SK-N-SH (cell line): Measurements from ENCODE around the gene COL3A1. TPM values are rescaled to one million over a fixed set of nuclear protein-coding genes. Genes with fewer than 3 reads are reported as not detected.

Experiments used
- CTCF ChIA-PET: fragments of 300-600, 350-600 bp; formaldehyde crosslinking; extraction: SDS; loops from one replicate; lab custom pipeline; 2021; lab: Yijun Ruan, JAX
- POLR2A ChIA-PET: fragments of 350-600 bp; sonication (Branson Sonifier 250); formaldehyde crosslinking; extraction: SDS; loops from one replicate; lab custom pipeline; 2020; ENCODE audit warnings: antibody characterized with exemption, inconsistent platforms; lab: Yijun Ruan, JAX
- DNase-seq: peaks from one replicate; pipeline ENCODE4 v3.0.0; 2012
- H2AFZ ChIP-seq: fragments of 200-600 bp; sonication (generic); 2 replicates; pipeline ENCODE4 v1.8.1; 2016; ENCODE audit warnings: antibody characterized with exemption, mild to moderate bottlenecking, low read depth
- H3F3A ChIP-seq: fragments of 200-600 bp; sonication (generic); replicated peaks from 2 replicates; pipeline ENCODE3; 2016; ENCODE audit warnings: antibody characterized with exemption, mild to moderate bottlenecking; ENCODE audit not compliant: insufficient read depth
- H3K27ac ChIP-seq, 2 experiments: fragments of 200-500 bp in 1 of 2; fragments of 200-600 bp in 1 of 2; sonication (Bioruptor generic) in 1 of 2; sonication (generic), shearing (Covaris generic) in 1 of 2; 2 replicates each; pipeline versions ENCODE4 v1.5.1 to v1.6.1; 2014 to 2016; ENCODE audit warnings: low read depth in 2 of 2, inconsistent platforms in 1 of 2, low read length in 1 of 2, mild to moderate bottlenecking in 1 of 2, mixed read lengths in 1 of 2
- H3K27me3 ChIP-seq: fragments of 200-600 bp; sonication (generic), shearing (Covaris generic); 2 replicates; pipeline ENCODE4 v1.6.1; 2016; ENCODE audit warnings: mixed run types; ENCODE audit not compliant: insufficient read depth
- H3K36me3 ChIP-seq, 2 experiments: fragments of 200-500 bp in 1 of 2; fragments of 200-600 bp in 1 of 2; sonication (Bioruptor generic) in 1 of 2; sonication (generic) in 1 of 2; replicated peaks in 1 of 2; 2 replicates each; pipeline versions ENCODE3 to v1.5.1; 2014 to 2016; ENCODE audit warnings: low read length in 1 of 2, mild to moderate bottlenecking in 1 of 2; ENCODE audit not compliant: insufficient read depth in 2 of 2, control insufficient read depth in 1 of 2
- H3K4me1 ChIP-seq, 2 experiments: fragments of 200-500 bp in 1 of 2; fragments of 200-600 bp in 1 of 2; sonication (Bioruptor generic) in 1 of 2; sonication (generic), shearing (Covaris generic) in 1 of 2; 2 replicates each; pipeline versions ENCODE4 v1.5.1 to v1.6.1; 2014 to 2016; ENCODE audit warnings: low read depth in 1 of 2, low read length in 1 of 2, mixed run types in 1 of 2; ENCODE audit not compliant: insufficient read depth in 2 of 2, control insufficient read depth in 1 of 2
- H3K4me2 ChIP-seq: fragments of 200-600 bp; sonication (generic), shearing (Covaris generic); 2 replicates; pipeline ENCODE4 v1.6.1; 2017; ENCODE audit warnings: mixed run types
- H3K4me3 ChIP-seq, 2 experiments: fragments of 200-500 bp in 1 of 2; fragments of 200-600 bp in 1 of 2; sonication (Bioruptor generic) in 1 of 2; sonication (generic), shearing (Covaris generic) in 1 of 2; 2 replicates each; pipeline versions ENCODE4 v1.5.1 to v1.8.1; 2014 to 2016; ENCODE audit warnings: low read depth in 2 of 2, inconsistent platforms in 1 of 2, low read length in 1 of 2, mild to moderate bottlenecking in 1 of 2, mixed read lengths in 1 of 2, moderate library complexity in 1 of 2
- H3K79me2 ChIP-seq: fragments of 200-600 bp; sonication (generic); 2 replicates; pipeline ENCODE4 v1.8.1; 2017; ENCODE audit warnings: mild to moderate bottlenecking; ENCODE audit not compliant: insufficient read depth
- H3K9ac ChIP-seq: fragments of 200-600 bp; sonication (generic); 2 replicates; pipeline ENCODE4 v1.6.1; 2017; ENCODE audit warnings: mixed run types
- H3K9me2 ChIP-seq: fragments of 200-600 bp; sonication (generic); 2 replicates; pipeline ENCODE4 v1.6.1; 2017; ENCODE audit warnings: mixed run types
- H3K9me3 ChIP-seq: fragments of 200-600 bp; sonication (generic); 2 replicates; pipeline ENCODE4 v1.6.1; 2017; ENCODE audit warnings: mixed run types, mild to moderate bottlenecking, moderate library complexity
- H4K20me1 ChIP-seq: fragments of 200-600 bp; sonication (generic); 2 replicates; pipeline ENCODE4 v1.6.1; 2017; ENCODE audit warnings: mild to moderate bottlenecking, mixed run types; ENCODE audit not compliant: insufficient read depth
- EP300 ChIP-seq, 2 experiments: IDR thresholded peaks; 2 replicates each; pipeline versions ENCODE4 v1.4.0 to v1.6.1; 2012; ENCODE audit warnings: borderline replicate concordance in 1 of 2, low read depth in 1 of 2, low read length in 1 of 2
- EZH2phosphoT487 ChIP-seq: fragments of 200-600 bp; sonication (generic); IDR thresholded peaks from 2 replicates; pipeline ENCODE4 v1.6.1; 2017; ENCODE audit warnings: low read depth, mixed run types, mild to moderate bottlenecking, antibody characterized with exemption, moderate library complexity, borderline replicate concordance
- FOSL2 ChIP-seq: IDR thresholded peaks from 2 replicates; pipeline ENCODE4 v1.4.0; 2012; ENCODE audit warnings: low read depth, mild to moderate bottlenecking, moderate library complexity, borderline replicate concordance
- FOXJ3 ChIP-seq: sonication (generic); formaldehyde crosslinking; IDR thresholded peaks from 2 replicates; pipeline ENCODE4 v1.5.1; 2020; ENCODE audit warnings: mild to moderate bottlenecking, missing genetic modification reagents
- FOXM1 ChIP-seq: IDR thresholded peaks from 2 replicates; pipeline ENCODE4 v1.4.0; 2012; ENCODE audit warnings: low read depth, mild to moderate bottlenecking
- GABPA ChIP-seq: IDR thresholded peaks from 2 replicates; pipeline ENCODE4 v1.4.0; 2012; ENCODE audit warnings: low read depth, mild to moderate bottlenecking
- MEF2A ChIP-seq: IDR thresholded peaks from 2 replicates; pipeline ENCODE4 v1.4.0; 2012; ENCODE audit warnings: low read depth, borderline replicate concordance
- MXI1 ChIP-seq: IDR thresholded peaks from 2 replicates; pipeline ENCODE4 v1.6.1; 2012; ENCODE audit warnings: mild to moderate bottlenecking, low read depth, low read length, improper control_type of control experiment
- NFIC ChIP-seq: IDR thresholded peaks from 2 replicates; pipeline ENCODE4 v1.4.0; 2012; ENCODE audit warnings: borderline replicate concordance
- NRF1 ChIP-seq: IDR thresholded peaks from 2 replicates; pipeline ENCODE4 v1.6.1; 2012; ENCODE audit warnings: low read depth, mild to moderate bottlenecking, low read length
- PBX3 ChIP-seq: IDR thresholded peaks from 2 replicates; pipeline ENCODE4; 2012
- POLR2AphosphoS5 ChIP-seq: IDR thresholded peaks from 2 replicates; pipeline ENCODE4 v1.6.1; 2012; ENCODE audit warnings: low read depth, low read length
- RXRA ChIP-seq: IDR thresholded peaks from 2 replicates; pipeline ENCODE4 v1.4.0; 2012; ENCODE audit warnings: low read depth, mild to moderate bottlenecking, borderline replicate concordance
- SIN3A ChIP-seq: IDR thresholded peaks from 2 replicates; pipeline ENCODE4 v1.6.1; 2012; ENCODE audit warnings: low read depth, mild to moderate bottlenecking, low read length, moderate library complexity, borderline replicate concordance
- SMC3 ChIP-seq: IDR thresholded peaks from 2 replicates; pipeline ENCODE4 v1.6.1; 2012; ENCODE audit warnings: low read depth, low read length, improper control_type of control experiment
- TAF1 ChIP-seq: IDR thresholded peaks from 2 replicates; pipeline ENCODE4 v1.6.1; 2012; ENCODE audit warnings: low read depth, mild to moderate bottlenecking, low read length, moderate library complexity, borderline replicate concordance
- TCF12 ChIP-seq: IDR thresholded peaks from 2 replicates; pipeline ENCODE4 v1.4.0; 2012
- TEAD4 ChIP-seq: IDR thresholded peaks from 2 replicates; pipeline ENCODE4 v1.4.0; 2012; ENCODE audit warnings: mild to moderate bottlenecking, borderline replicate concordance; ENCODE audit not compliant: insufficient read depth
- WGBS: methylation state at CpG from one replicate; pipeline ENCODE4 v1.1.6; 2017; ENCODE audit warnings: low lambda C conversion rate; 5-methylcytosine and 5-hydroxymethylcytosine counted together
- polyA plus RNA-seq, 3 experiments: library from polyadenylated mRNA; depleted of rRNA; stranded (reverse); fragments of >200 nt; gene quantifications; 2 replicates each; pipeline ENCODE4 v1.2.3, GENCODE V29; 2012
- TF ChIP-seq, protein P1 (sequence below): fragments of 150-350 bp; IDR thresholded peaks from 2 replicates; pipeline ENCODE4 v1.6.1; 2016; ENCODE audit warnings: mild to moderate bottlenecking, low read depth, low read length
- TF ChIP-seq, protein P2 (sequence below): IDR thresholded peaks from 2 replicates; pipeline ENCODE4 v1.4.0; 2012; ENCODE audit warnings: low read depth, borderline replicate concordance

The COL3A1 gene
- polyA plus RNA-seq, 1 of the 3 experiments (the other 2 are of a cell fraction): 987 TPM

DNA sequence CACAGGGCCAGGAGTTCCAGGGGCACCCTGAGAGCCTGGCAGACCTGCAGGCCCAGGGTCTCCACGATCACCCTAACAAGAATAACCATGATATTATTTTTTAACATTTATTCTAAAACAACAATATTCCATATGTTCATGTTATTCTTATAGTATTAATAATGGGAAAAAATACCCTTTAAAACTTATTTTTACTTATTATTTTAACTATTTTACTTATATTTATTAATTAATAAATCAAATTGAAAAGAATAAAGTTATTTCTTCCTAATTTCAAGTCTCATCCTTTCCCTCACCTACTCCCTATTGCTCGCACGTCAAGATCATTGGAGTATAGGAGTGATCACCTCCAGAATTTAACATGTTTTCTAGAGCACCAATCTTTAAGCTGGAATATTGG, 71.7 kb downstream of the COL3A1 start:
- Histone ChIP-seq H3K9me3 (no peaks in the 10 kb centered on the region), H3F3A (no peaks in the 10 kb centered on the region), H3K4me2 (no peak overlapping the region), H3K4me1 (peaks cover 0 to 4% of the 10 kb centered on the region in 2 experiments; a peak in 2 of 4 replicates), H3K27me3 (no peaks in the 10 kb centered on the region), H2AFZ (no peak overlapping the region), H3K36me3 (peaks cover 11 to 32% of the 10 kb centered on the region in 2 experiments), H4K20me1 (no peaks in the 10 kb centered on the region), H3K9me2 (no peaks in the 10 kb centered on the region), H3K9ac (no peak overlapping the region), H3K4me3 (no peak overlapping the region), H3K27ac (no peak overlapping the region), H3K79me2 (no peaks in the 10 kb centered on the region)
- no peak for DNase-seq
- POLR2A ChIA-PET: no interaction called here
- WGBS: 96% methylated on average over 3 of the region's 3 CpGs
- TF ChIP-seq RXRA (no peak), FOSL2 (no peak), FOXJ3 (CRISPR knock-in tag) (no peak), EZH2phosphoT487 (no peak), PBX3 (no peak), NRF1 (no peak), TEAD4 (no peak), SMC3 (no peak), POLR2AphosphoS5 (no peak), EP300 (IDR thresholded peaks at IDR 0.05; ENCODE audit: borderline replicate concordance in 1 of 2, low read depth in 1 of 2, low read length in 1 of 2) (no peak), TAF1 (no peak), MEF2A (no peak)
- TF ChIP-seq, protein P1, sequence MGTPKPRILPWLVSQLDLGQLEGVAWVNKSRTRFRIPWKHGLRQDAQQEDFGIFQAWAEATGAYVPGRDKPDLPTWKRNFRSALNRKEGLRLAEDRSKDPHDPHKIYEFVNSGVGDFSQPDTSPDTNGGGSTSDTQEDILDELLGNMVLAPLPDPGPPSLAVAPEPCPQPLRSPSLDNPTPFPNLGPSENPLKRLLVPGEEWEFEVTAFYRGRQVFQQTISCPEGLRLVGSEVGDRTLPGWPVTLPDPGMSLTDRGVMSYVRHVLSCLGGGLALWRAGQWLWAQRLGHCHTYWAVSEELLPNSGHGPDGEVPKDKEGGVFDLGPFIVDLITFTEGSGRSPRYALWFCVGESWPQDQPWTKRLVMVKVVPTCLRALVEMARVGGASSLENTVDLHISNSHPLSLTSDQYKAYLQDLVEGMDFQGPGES: no peak
- TF ChIP-seq, all 33 proteins: peak for 0
- CTCF ChIA-PET: no interaction called here

- H3K9me3 ChIP-seq: no peaks in the 10 kb centered on the region
- H3K27me3 ChIP-seq: no peaks in the 10 kb centered on the region
- H3K4me3 ChIP-seq: no peak overlapping the region
- ChIA-PET POLR2A (no interaction called here), CTCF (no interaction called here)
- H3K9me2 ChIP-seq: no peaks in the 10 kb centered on the region
- H3K79me2 ChIP-seq: no peaks in the 10 kb centered on the region
- H3F3A ChIP-seq: no peaks in the 10 kb centered on the region
- 93% methylated on average over 2 of the region's 2 CpGs for WGBS
- no peaks in the 10 kb centered on the region for H4K20me1 ChIP-seq
- no peak overlapping the region for H3K4me2 ChIP-seq
- H3K4me1 ChIP-seq: peaks cover 0 to 4% of the 10 kb centered on the region in 2 experiments; a peak in 2 of 4 replicates
- H2AFZ ChIP-seq: no peak overlapping the region
- DNase-seq: no peak
- no peak overlapping the region for H3K9ac ChIP-seq
- H3K27ac ChIP-seq: no peak overlapping the region
- H3K36me3 ChIP-seq: peaks cover 14 to 28% of the 10 kb centered on the region in 2 experiments
- TF ChIP-seq SMC3 (no peak), TCF12 (no peak), MXI1 (no peak), SIN3A (no peak), NFIC (no peak), FOXM1 (no peak), EZH2phosphoT487 (no peak), FOXJ3 (CRISPR knock-in tag) (no peak), RXRA (no peak), TAF1 (no peak), PBX3 (no peak), GABPA (no peak), NRF1 (no peak)
- TF ChIP-seq, protein P2, sequence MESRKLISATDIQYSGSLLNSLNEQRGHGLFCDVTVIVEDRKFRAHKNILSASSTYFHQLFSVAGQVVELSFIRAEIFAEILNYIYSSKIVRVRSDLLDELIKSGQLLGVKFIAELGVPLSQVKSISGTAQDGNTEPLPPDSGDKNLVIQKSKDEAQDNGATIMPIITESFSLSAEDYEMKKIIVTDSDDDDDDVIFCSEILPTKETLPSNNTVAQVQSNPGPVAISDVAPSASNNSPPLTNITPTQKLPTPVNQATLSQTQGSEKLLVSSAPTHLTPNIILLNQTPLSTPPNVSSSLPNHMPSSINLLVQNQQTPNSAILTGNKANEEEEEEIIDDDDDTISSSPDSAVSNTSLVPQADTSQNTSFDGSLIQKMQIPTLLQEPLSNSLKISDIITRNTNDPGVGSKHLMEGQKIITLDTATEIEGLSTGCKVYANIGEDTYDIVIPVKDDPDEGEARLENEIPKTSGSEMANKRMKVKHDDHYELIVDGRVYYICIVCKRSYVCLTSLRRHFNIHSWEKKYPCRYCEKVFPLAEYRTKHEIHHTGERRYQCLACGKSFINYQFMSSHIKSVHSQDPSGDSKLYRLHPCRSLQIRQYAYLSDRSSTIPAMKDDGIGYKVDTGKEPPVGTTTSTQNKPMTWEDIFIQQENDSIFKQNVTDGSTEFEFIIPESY: no peak
- TF ChIP-seq, protein P1: no peak
Measured at GRCh38 chr2:189046320-189046719, 72.1 kb downstream of the COL3A1 start.
